HG03469 (cell line): ENCODE data around the gene MR1.

Experiments
- ATAC-seq: cut with Tn5 transposase; IDR thresholded peaks from one replicate; pipeline ENCODE4 v1.9.1; 2021; ENCODE audit warnings: mild to moderate bottlenecking, moderate library complexity, moderate number of reproducible peaks; ENCODE audit not compliant: unreplicated experiment

Gene MR1

GRCh38 chr1:181033799-181034451 lies at the start of gene MR1:
Gene MR1 (plus strand): TSS chr1:181033983. CDS start chr1:181034008, 25 bp downstream.
- ATAC-seq, result peak; percentile 91

- no peak for ATAC-seq
Observed at GRCh38 chr1:180988253-180988752, 45.5 kb upstream of the MR1 start.

GRCh38 chr1:180994262-180994661 lies 39.5 kb upstream of the MR1 start:
- no peak for ATAC-seq

GRCh38 chr1:180997843-180998504 lies 35.8 kb upstream of the MR1 start:
- ATAC-seq, result no peak

GRCh38 chr1:181001091-181001780 lies 32.5 kb upstream of the MR1 start:
- no peak for ATAC-seq

- ATAC-seq, result no peak
Observed at GRCh38 chr1:181002582-181003172, 31.1 kb upstream of the MR1 start.

- no peak for ATAC-seq
Observed at GRCh38 chr1:181010789-181011188, 23.0 kb upstream of the MR1 start.

GRCh38 chr1:181011301-181012202 lies 22.2 kb upstream of the MR1 start:
- ATAC-seq, result no peak

- ATAC-seq, result no peak
Observed at GRCh38 chr1:181012203-181012745, 21.5 kb upstream of the MR1 start.

GRCh38 chr1:181013144-181013543 lies 20.6 kb upstream of the MR1 start:
- no peak for ATAC-seq

- no peak for ATAC-seq
Observed at GRCh38 chr1:181014477-181015250, 19.1 kb upstream of the MR1 start.

GRCh38 chr1:181015251-181015615 lies 18.6 kb upstream of the MR1 start:
- no peak for ATAC-seq

- no peak for ATAC-seq
Observed at GRCh38 chr1:181016563-181016962, 17.2 kb upstream of the MR1 start.

- no peak for ATAC-seq
Observed at GRCh38 chr1:181018901-181019681, 14.7 kb upstream of the MR1 start.

GRCh38 chr1:181021159-181021558 lies 12.6 kb upstream of the MR1 start:
- ATAC-seq, result no peak

GRCh38 chr1:181021811-181022434 lies 11.9 kb upstream of the MR1 start:
- ATAC-seq, result no peak

- ATAC-seq, result no peak
Observed at GRCh38 chr1:181023265-181024057, 10.3 kb upstream of the MR1 start.
